Measurements from ENCODE around the gene PANK3.
A peak's percentile ranks its signal among the peaks of the same experiment; 100 is the strongest.
"Not testable (repeated sequence)": the region's sequence is repeated elsewhere in the genome, so short reads cannot be mapped to it uniquely, and the experiment has no call there.

Gene PANK3

DNA sequence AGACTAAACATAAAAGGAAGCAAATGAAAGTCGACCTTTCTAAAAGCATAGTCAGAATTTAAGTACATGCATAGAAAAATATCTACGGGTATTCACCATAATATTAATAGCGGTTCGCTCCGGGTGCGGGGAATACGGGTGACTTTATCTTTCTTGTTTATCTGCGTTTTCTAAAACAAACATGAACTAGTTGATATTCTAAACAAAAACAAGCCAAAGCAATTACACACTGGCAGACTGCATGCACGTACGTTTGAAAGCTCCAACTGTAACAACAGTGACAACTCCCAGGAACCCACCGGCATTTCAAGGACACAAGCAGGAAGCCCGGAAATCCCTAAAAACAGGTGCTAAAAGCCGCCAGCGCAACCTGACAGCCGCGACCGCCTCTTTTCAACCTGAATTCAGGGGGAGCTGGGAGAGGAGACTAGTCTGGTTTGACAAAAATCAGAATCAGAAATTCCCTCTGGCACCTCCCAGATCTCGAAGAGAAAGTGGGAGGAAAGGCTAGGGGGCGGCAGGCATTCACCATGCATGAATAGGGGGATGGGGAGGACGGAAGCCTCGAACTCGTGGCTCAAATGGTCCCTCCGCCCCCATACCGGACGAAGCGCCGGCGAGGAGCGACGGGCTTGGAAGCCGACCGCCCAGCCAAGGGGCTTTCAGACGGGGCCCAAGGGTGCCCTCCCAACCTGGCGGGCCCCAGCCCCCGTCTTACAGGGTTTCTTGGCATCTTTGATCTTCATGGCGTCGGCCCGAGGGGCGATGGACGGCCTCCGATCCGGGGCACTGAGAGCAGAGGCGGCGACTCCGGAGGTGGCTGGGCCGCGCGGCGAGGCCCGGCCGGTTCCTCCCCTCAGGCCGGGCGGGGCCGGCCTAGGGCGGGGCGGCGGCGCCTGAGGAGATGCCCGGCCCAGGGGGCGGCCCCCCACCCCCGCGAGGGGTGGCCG, at the start of gene PANK3:
Gene PANK3, minus strand, starts transcription at position 831 of the 950 bp plus-strand sequence. Its CDS starts 85 bp downstream, at position 746.
- DNase-seq, result no peak

- no peak for DNase-seq
Measured at GRCh38 chr5:168624850-168625364, 45.7 kb upstream of the PANK3 start.

- DNase-seq, result no peak
Measured at GRCh38 chr5:168620807-168621206, 41.6 kb upstream of the PANK3 start.

DNA sequence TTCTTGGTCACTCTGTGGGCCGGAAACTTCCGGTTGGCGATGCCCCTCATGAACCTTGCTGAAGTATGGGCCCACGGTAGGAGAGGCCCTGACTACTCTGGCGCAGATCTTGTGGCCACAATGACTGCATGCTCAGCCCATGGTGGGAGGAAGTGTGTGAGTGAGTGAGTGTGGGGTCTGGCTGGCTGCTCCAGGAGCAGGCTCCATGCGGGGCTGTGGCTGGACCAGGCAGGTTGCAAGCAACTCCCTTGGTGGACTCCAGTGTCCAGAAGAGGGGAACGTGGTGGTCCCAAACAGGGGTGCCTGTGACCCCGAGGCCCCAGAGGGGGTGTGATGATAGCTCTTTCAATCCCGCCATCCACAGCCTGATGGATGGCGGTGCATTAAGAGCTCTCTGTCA, 35.5 kb upstream of the PANK3 start:
- no peak for DNase-seq

DNA sequence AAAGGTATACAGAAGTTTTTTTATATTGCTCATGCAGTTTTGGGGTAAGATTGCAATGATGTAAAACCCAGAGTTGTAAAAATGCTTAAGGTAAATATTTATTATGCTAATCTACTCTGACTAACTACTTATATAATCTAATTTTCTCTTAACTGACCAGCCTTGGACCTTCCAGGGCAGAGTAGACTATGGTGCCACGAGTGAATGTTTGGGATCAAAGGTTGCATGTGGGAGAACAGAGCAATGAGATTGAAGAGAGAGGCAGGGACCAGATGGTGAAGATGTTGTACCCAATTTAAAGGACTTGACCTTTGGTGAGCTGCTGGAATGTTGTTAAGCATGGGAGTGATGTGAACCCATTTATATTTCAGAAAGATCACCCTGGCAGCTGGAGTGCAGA, 34.8 kb upstream of the PANK3 start:
- no peak for DNase-seq

- DNase-seq, result no peak
Measured at GRCh38 chr5:168613396-168613795, 34.2 kb upstream of the PANK3 start.

DNA sequence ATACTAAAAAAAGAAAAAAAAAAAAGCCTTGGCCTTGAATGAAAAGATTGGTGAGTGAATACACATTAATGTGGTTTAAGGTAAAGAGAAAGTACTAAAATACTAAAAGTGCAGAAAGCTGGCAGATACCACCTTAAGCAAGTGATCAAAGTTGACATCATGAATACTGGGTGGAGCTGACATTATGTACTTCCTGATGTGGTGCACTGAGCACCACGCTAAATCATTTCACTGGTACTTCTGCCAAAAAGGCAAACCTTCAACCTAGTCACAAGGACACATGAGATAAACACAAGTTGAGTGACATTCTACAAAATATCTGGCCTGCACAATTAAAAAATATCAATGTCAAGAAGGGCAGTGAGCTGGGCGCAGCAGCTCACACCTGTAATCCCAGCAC, 33.8 kb upstream of the PANK3 start:
- no peak for DNase-seq

DNA sequence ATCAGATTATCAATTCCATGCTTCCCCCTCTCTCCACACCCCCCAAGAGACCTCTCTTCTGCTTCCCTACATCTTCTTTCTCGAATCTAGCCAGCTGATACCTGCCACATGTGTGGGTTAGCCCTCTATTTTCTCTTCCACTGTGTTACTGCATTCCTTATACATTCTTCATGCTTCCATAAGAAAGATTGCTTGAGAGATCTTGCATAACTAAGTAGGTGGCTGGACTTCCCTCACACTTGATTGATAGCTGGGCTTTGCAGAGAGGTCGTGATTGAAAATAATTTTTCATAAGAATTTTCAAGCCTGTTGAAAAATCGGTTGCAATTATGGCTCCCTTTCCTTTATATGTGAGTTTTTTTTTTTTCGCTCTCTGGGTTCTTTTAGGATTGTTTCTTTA, 33.0 kb upstream of the PANK3 start:
- no peak for DNase-seq

GRCh38 chr5:168611165-168611564, 32.0 kb upstream of the PANK3 start:
- no peak for DNase-seq

GRCh38 chr5:168609806-168610482, 30.8 kb upstream of the PANK3 start:
- DNase-seq, result no peak

GRCh38 chr5:168608821-168609220, 29.7 kb upstream of the PANK3 start:
- DNase-seq, result no peak

- DNase-seq, result no peak
Measured at GRCh38 chr5:168608386-168608785, 29.2 kb upstream of the PANK3 start.

DNA sequence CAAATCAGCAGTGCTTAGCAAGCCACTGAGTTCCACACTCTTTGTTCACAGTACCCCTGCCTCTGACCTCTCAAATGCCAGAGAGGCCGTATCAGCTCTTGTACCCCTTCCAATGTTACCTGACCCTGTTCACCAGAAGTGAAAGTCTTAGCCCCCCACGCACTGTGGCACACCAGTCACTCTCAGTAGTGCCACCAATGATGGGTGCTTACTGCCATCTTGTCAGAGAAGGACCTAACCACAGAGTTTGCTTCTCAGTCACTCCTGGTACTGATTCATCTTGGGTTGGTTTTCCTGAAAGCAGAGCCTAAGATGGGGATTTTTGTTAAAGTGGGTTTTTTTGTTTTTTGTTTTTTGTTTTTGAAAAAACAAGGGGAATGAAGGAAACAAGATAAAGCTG, 28.8 kb upstream of the PANK3 start:
- peak; percentile 46 for DNase-seq

DNA sequence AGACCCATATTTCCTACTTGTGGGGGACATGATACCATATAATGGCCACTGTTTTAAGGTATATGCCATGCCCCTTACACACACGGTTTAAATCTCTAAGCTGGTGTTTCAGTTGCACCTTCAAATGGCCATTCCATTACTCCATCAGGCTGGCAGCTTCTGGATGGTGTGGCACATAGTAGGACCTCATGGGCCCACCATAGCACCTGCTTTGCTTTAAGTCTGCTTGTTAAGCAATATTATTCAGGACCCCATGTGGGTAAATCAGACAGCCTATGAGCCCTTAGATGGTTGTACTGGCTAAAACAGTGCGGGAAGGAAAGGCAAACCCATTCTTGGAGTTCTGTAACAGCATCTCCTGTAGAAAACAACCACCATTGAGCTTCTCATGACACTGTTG, 27.4 kb upstream of the PANK3 start:
- no peak for DNase-seq

DNA sequence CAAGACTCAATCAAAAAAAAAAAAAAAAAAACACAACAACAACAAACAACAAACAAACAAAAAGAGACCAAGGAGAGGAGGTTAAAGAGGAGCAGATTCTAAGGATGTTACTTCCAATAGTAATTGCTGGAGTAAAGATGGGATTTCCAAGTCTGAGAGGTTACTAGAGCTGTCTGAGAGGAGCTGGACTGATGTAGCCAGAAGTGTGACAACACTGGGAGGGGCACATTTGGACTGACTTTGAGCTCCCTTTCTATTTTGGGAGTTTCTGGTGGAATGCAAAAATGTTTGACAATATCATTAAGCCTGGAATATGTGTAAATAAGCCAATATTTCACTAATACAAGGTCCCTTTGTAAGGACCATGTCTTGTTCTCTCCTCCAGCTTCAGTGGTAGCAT, 25.3 kb upstream of the PANK3 start:
- no peak for DNase-seq

DNA sequence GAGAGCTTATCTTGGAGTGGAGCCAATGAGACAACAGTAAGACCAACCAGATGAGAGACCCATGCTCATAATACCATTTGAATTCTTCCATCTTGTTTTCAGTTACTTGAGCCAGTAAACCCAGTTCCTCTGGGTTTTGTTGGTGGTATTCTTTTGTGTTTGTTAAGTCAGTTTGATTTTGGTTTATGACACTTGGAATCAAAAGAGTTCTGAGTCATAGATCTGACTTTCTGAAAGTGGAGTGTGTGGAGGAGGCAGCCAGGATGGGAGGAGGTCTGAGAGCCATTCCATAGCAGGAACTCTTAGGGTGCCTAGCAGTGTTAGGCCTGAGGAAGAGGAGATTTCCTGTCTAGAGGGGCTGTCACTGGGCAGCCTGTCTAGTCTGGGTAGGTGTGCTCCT, 24.6 kb upstream of the PANK3 start:
- no peak for DNase-seq

DNA sequence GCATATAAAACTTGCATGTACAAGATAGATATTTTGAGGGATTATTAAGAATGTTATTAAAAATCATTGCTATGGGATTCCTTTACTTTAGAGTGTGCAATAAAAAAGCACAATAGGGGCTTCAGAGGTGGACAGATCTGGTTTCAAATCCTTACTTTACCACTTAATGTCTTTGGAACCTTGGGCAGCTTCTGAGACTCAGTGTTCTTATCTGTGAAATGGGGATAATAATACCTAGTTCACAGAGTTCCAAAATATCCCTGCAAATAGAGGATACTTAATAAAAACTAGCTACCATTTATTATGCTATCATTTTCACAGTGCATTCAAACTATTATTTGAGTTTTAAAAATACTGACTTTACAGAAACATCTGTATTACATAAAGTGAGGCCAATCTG, 23.3 kb upstream of the PANK3 start:
- no peak for DNase-seq

GRCh38 chr5:168601972-168602371, 22.8 kb upstream of the PANK3 start:
- no peak for DNase-seq

DNA sequence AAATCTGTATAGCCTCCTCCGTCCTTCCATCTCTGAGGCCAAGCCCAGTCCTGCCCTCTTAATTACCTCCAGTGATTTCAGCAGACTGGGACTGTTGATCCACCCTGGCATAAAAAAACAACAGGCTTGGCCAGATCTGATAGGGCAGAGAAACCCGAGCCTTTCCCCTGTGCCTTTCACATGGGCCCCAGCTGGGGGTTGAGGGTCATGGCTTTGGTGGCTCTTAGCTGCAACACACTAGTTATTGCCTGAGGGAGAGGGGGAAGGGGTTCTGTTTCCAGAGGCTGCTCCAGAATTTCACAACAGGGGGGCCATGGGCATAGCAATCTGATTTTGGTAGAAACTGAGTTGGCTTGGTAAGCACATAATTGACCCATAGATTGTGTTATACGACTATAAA, 21.2 kb upstream of the PANK3 start:
- DNase-seq, result no peak

GRCh38 chr5:168599826-168600225, 20.7 kb upstream of the PANK3 start:
- DNase-seq, result no peak

- no peak for DNase-seq
Measured at GRCh38 chr5:168598639-168599038, 19.5 kb upstream of the PANK3 start.

GRCh38 chr5:168596927-168597326, 17.8 kb upstream of the PANK3 start:
- no peak for DNase-seq

DNA sequence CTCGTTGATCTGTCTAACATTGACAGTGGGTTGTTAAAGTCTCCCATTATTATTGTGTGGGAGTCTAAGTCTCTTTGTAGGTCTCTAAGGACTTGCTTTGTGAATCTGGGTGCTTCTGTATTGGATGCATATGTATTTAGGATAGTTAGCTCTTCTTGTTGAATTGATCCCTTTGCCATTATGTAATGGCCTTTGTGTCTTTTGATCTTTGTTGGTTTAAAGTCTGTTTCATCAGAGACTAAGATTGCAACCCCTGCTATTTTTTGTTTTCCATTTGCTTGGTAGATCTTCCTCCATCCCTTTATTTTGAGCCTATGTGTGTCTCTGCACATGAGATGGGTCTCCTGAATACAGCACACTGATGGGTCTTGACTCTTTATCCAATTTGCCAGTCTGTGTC, 17.0 kb upstream of the PANK3 start:
- DNase-seq, result not testable (repeated sequence)

DNA sequence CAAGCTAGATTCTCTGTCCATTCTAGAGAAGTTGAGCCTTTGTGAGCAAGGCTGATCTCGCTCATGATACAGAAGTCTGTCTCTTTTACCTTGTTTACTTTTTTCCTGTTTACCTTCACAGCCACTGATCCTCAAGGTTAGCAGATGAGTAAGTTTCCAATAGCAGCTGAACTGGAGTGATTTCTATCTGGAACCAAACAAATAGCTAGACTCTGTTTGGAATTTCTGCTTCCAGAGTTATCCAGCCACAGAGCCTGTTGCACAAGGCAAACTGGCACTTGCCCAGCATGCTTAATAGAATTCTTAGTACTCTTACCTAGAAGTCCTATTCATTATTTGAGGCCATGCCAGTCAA, 12.8 kb upstream of the PANK3 start:
- DNase-seq, result no peak

Measured in stimulated activated CD4-positive, alpha-beta T cell treated with anti-CD3 and anti-CD28 coated beads, Interleukin-1b, Interleukin-23, amount 100 ng/mL, for 48 hours (primary cell).